H1 (cell line): ENCODE data around the gene SULT2B1. TPM values are rescaled to one million over a fixed set of nuclear protein-coding genes. Genes with fewer than 3 reads are reported as not detected.

Experiments used
- CTCF ChIA-PET: fragments of 300-600 bp; sonication (Branson Sonifier 250); formaldehyde crosslinking; loops from one replicate; lab custom pipeline; 2021; ENCODE audit not compliant: partially characterized antibody; lab: Charles Lee
- POLR2A ChIA-PET: fragments of 300-600 bp; sonication (Branson Sonifier 250); formaldehyde crosslinking; loops from one replicate; lab custom pipeline; 2021; ENCODE audit warnings: inconsistent platforms; ENCODE audit not compliant: partially characterized antibody; lab: Charles Lee
- DNase-seq, 2 experiments: peaks; one replicate each; pipeline versions ENCODE4 v3.0.0 to v3.0.0-alpha.2; 2010 to 2022; ENCODE audit warnings: low spot score in 2 of 2, low read depth in 1 of 2, mixed read lengths in 1 of 2
- FAIRE-seq: peaks from 2 replicates; lab custom pipeline; 2011; peaks lifted over from hg19 to GRCh38; lab: Jason Lieb, UNC
- H2AFZ ChIP-seq: 2 replicates; pipeline ENCODE4 v1.8.1; 2012; ENCODE audit warnings: low read length, inconsistent platforms
- H2AK5ac ChIP-seq: 2 replicates; pipeline ENCODE4 v1.6.1; 2013; ENCODE audit warnings: low read depth, low read length
- H2BK120ac ChIP-seq: replicated peaks from 2 replicates; pipeline ENCODE3; 2013; ENCODE audit warnings: low read depth, low read length, inconsistent platforms
- H2BK12ac ChIP-seq: 2 replicates; pipeline ENCODE4 v1.6.1; 2013; ENCODE audit warnings: low read depth, low read length
- H2BK15ac ChIP-seq: 2 replicates; pipeline ENCODE4 v1.6.1; 2013; ENCODE audit warnings: low read length
- H2BK20ac ChIP-seq: 2 replicates; pipeline ENCODE4 v1.6.1; 2013; ENCODE audit warnings: low read length
- H2BK5ac ChIP-seq: 2 replicates; pipeline ENCODE4 v1.6.1; 2013; ENCODE audit warnings: low read depth, low read length
- H3K14ac ChIP-seq: 2 replicates; pipeline ENCODE4 v1.6.1; 2013; ENCODE audit warnings: inconsistent platforms; ENCODE audit not compliant: insufficient read length
- H3K18ac ChIP-seq: 2 replicates; pipeline ENCODE4 v1.6.1; 2013; ENCODE audit warnings: low read length; ENCODE audit errors: extremely low read depth
- H3K23ac ChIP-seq: 2 replicates; pipeline ENCODE4 v1.6.1; 2013; ENCODE audit warnings: inconsistent platforms; ENCODE audit not compliant: insufficient read length
- H3K23me2 ChIP-seq: 2 replicates; pipeline ENCODE4 v1.6.1; 2013; ENCODE audit warnings: low read depth, low read length
- H3K27ac ChIP-seq: 2 replicates; pipeline ENCODE4 v1.6.1; 2011; ENCODE audit warnings: low read depth, low read length, inconsistent platforms
- H3K27me3 ChIP-seq, 4 experiments: replicated peaks in 1 of 4; 1 replicate in 1 of 4; 2 replicates in 3 of 4; pipeline versions ENCODE4 v1.6.1 to v1.8.1; 2011 to 2013; ENCODE audit warnings: low read length in 3 of 4, mild to moderate bottlenecking in 3 of 4, inconsistent platforms in 2 of 4, mixed read lengths in 2 of 4, moderate library complexity in 1 of 4; ENCODE audit not compliant: control insufficient read depth in 3 of 4, insufficient read depth in 3 of 4; ENCODE audit errors: extremely low read depth in 1 of 4
- H3K36me3 ChIP-seq, 4 experiments: 2 replicates each; pipeline versions ENCODE4 v1.6.1 to v1.8.1; 2011 to 2013; ENCODE audit warnings: mild to moderate bottlenecking in 4 of 4, low read length in 3 of 4, moderate library complexity in 2 of 4, control low read depth in 1 of 4, inconsistent platforms in 1 of 4; ENCODE audit not compliant: insufficient read depth in 4 of 4, control insufficient read depth in 2 of 4
- H3K4ac ChIP-seq: replicated peaks from 2 replicates; pipeline ENCODE3; 2013; ENCODE audit warnings: low read length, low read depth, mixed read lengths, inconsistent platforms; ENCODE audit not compliant: insufficient read length
- H3K4me1 ChIP-seq, 4 experiments: replicated peaks in 1 of 4; 1 replicate in 1 of 4; 2 replicates in 3 of 4; pipeline versions ENCODE4 v1.6.1 to v1.8.1; 2011 to 2013; ENCODE audit warnings: low read length in 3 of 4, inconsistent platforms in 2 of 4, mixed read lengths in 1 of 4; ENCODE audit not compliant: insufficient read depth in 4 of 4, control insufficient read depth in 3 of 4
- H3K4me2 ChIP-seq, 2 experiments: 2 replicates each; pipeline versions ENCODE4 v1.6.1 to v1.8.1; 2011 to 2013; ENCODE audit warnings: low read depth in 2 of 2, low read length in 2 of 2, control low read depth in 1 of 2, inconsistent platforms in 1 of 2, mild to moderate bottlenecking in 1 of 2; ENCODE audit not compliant: insufficient read depth in 1 of 2
- H3K4me3 ChIP-seq, 4 experiments: fragments of 200-600, 300-600 bp in 1 of 4; sonication (generic), shearing (Covaris generic), sonication (Bioruptor Twin) in 1 of 4; 2 replicates each; pipeline versions ENCODE4 v1.5.1 to v1.8.1; 2011 to 2016; ENCODE audit warnings: low read length in 4 of 4, low read depth in 3 of 4, control low read depth in 2 of 4, inconsistent platforms in 2 of 4, mild to moderate bottlenecking in 2 of 4, mixed read lengths in 1 of 4, moderate library complexity in 1 of 4; ENCODE audit not compliant: insufficient read depth in 2 of 4; ENCODE audit errors: extremely low read depth in 1 of 4
- H3K56ac ChIP-seq: replicated peaks from 2 replicates; pipeline ENCODE3; 2013; ENCODE audit warnings: low read depth, mild to moderate bottlenecking, mixed read lengths, low read length, inconsistent platforms; ENCODE audit not compliant: insufficient read length
- H3K79me1 ChIP-seq: 2 replicates; pipeline ENCODE4 v1.6.1; 2013; ENCODE audit warnings: low read depth, low read length, control low read depth
- H3K79me2 ChIP-seq, 2 experiments: 2 replicates each; pipeline versions ENCODE4 v1.6.1 to v1.8.1; 2012 to 2013; ENCODE audit warnings: low read length in 2 of 2, mild to moderate bottlenecking in 2 of 2, inconsistent platforms in 1 of 2; ENCODE audit not compliant: insufficient read depth in 2 of 2, control insufficient read depth in 1 of 2
- H3K9ac ChIP-seq, 4 experiments: replicated peaks in 1 of 4; 1 replicate in 1 of 4; 2 replicates in 3 of 4; pipeline versions ENCODE4 v1.6.1 to v1.8.1; 2011 to 2013; ENCODE audit warnings: low read depth in 3 of 4, low read length in 3 of 4, control low read depth in 2 of 4, mild to moderate bottlenecking in 2 of 4, moderate library complexity in 2 of 4, inconsistent platforms in 1 of 4; ENCODE audit errors: extremely low read depth in 1 of 4
- H3K9me3 ChIP-seq, 2 experiments: 2 replicates each; pipeline versions ENCODE4 v1.6.1 to v1.8.1; 2012 to 2013; ENCODE audit warnings: mild to moderate bottlenecking in 2 of 2, moderate library complexity in 2 of 2, control low read depth in 1 of 2, inconsistent platforms in 1 of 2, low read depth in 1 of 2, low read length in 1 of 2, mixed read lengths in 1 of 2; ENCODE audit not compliant: insufficient read depth in 2 of 2
- H4K20me1 ChIP-seq, 2 experiments: replicated peaks in 1 of 2; 2 replicates each; pipeline versions ENCODE3 to v1.8.1; 2011 to 2013; ENCODE audit warnings: inconsistent platforms in 2 of 2, low read length in 2 of 2, mild to moderate bottlenecking in 1 of 2; ENCODE audit not compliant: insufficient read depth in 2 of 2, control insufficient read depth in 1 of 2
- H4K5ac ChIP-seq: 2 replicates; pipeline ENCODE4 v1.6.1; 2013; ENCODE audit warnings: low read length, low read depth, mixed read lengths, inconsistent platforms; ENCODE audit not compliant: insufficient read length
- H4K8ac ChIP-seq: 2 replicates; pipeline ENCODE4 v1.8.0; 2013; ENCODE audit warnings: mild to moderate bottlenecking, moderate library complexity, low read length, inconsistent platforms; ENCODE audit not compliant: insufficient read depth; ENCODE audit errors: extremely low read depth
- H4K91ac ChIP-seq: replicated peaks from 2 replicates; pipeline ENCODE3; 2013; ENCODE audit warnings: low read length, mixed read lengths, inconsistent platforms; ENCODE audit not compliant: insufficient read length
- ASH2L ChIP-seq: fragments of 200-600, 300-600 bp; sonication (generic); IDR thresholded peaks from one replicate; pipeline ENCODE4 v1.7.1; 2017; ENCODE audit warnings: low read length
- CREB1 ChIP-seq: IDR thresholded peaks from 2 replicates; pipeline ENCODE4 v1.6.1; 2012; ENCODE audit warnings: inconsistent platforms
- GTF2F1 ChIP-seq: IDR thresholded peaks from 2 replicates; pipeline ENCODE4 v1.6.1; 2012; ENCODE audit warnings: low read depth, low read length, improper control_type of control experiment, borderline replicate concordance
- NRF1 ChIP-seq: IDR thresholded peaks from 2 replicates; pipeline ENCODE4 v1.6.1; 2011; ENCODE audit warnings: mild to moderate bottlenecking, low read depth, low read length, improper control_type of control experiment
- POLR2AphosphoS5 ChIP-seq: IDR thresholded peaks from 2 replicates; pipeline ENCODE4 v1.6.1; 2011; ENCODE audit warnings: low read depth, low read length
- RBBP5 ChIP-seq: IDR thresholded peaks from 2 replicates; pipeline ENCODE4 v1.7.1; 2012; ENCODE audit warnings: low read depth, mild to moderate bottlenecking, inconsistent platforms, low read length, moderate library complexity, borderline replicate concordance
- TAF1 ChIP-seq: IDR thresholded peaks from 2 replicates; pipeline ENCODE4 v1.6.1; 2011; ENCODE audit warnings: mild to moderate bottlenecking, low read depth, low read length
- WGBS, 2 experiments: shearing (Covaris generic) in 1 of 2; methylation state at CpG; one replicate each; pipeline versions ENCODE4 v1.1.6 to v1.1.7; 2013 to 2015; ENCODE audit warnings: low lambda C conversion rate in 2 of 2, mixed read lengths in 2 of 2, inconsistent platforms in 1 of 2, low coverage in 1 of 2, missing lambda C conversion rate in 1 of 2; ENCODE audit not compliant: insufficient replicate concordance in 2 of 2, insufficient coverage in 1 of 2, insufficient read length in 1 of 2; ENCODE audit errors: extremely low coverage in 1 of 2, missing lambda C conversion rate in 1 of 2; 5-methylcytosine and 5-hydroxymethylcytosine counted together
- polyA plus RNA-seq, 7 experiments: library from polyadenylated mRNA; depleted of rRNA in 3 of 7; stranded (reverse) in 5 of 7; unstranded in 2 of 7; fragments of >200 nt in 5 of 7; fragments of 200-250 nt in 2 of 7; gene quantifications; 1 replicate in 5 of 7; 2 replicates in 1 of 7; 4 replicates in 1 of 7; pipeline versions ENCODE4 v1.2.1 to v1.2.3, GENCODE V29; 2011 to 2013; ENCODE audit warnings: missing spikeins in 2 of 7, mixed read lengths in 2 of 7
- total RNA-seq: library from RNA; stranded (reverse); fragmentation: NEBNext Ultra II Directional; extraction: Animal tissue kit (Norgen Biotek cat#: 25700); gene quantifications from 2 replicates; pipeline ENCODE4 v1.2.1, GENCODE V29; 2021

SULT2B1 gene
- total and polyA plus RNA-seq, 2 of the 8 experiments (the other 6 are each of a cell fraction or from before 2014, with no cell fraction given) = 1.5 to 2.6 TPM

DNA sequence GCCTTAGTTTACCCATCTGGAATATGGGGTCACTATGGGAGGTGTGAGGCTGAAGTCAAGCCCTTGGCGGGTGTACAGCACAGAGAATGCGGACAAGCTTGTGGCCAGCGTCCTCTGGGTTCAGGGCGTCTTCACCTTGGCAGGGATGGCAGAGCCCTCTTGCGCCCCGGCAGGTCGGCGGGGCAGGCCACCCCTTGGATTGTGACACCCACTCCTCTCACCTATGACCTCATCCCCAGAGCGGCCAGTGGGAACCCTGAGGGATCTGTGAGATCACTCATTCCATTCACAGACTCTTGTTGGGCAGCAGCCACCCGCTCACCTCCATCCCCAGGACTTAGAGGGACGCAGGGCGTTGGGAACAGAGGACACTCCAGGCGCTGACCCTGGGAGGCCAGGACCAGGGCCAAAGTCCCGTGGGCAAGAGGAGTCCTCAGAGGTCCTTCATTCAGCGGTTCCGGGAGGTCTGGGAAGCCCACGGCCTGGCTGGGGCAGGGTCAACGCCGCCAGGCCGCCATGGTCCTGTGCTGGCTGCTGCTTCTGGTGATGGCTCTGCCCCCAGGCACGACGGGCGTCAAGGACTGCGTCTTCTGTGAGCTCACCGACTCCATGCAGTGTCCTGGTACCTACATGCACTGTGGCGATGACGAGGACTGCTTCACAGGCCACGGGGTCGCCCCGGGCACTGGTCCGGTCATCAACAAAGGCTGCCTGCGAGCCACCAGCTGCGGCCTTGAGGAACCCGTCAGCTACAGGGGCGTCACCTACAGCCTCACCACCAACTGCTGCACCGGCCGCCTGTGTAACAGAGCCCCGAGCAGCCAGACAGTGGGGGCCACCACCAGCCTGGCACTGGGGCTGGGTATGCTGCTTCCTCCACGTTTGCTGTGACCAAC, 54.7 kb downstream of the SULT2B1 start, which contains the start of gene SPACA4:
TSS of gene SPACA4 (plus strand) at position 280 of the 896 bp plus-strand sequence. CDS start at position 517, 237 bp downstream.
- no peak within 1 kb of the TSS for H2BK15ac ChIP-seq
- no peak within 1 kb of the TSS for H3K27ac ChIP-seq
- H4K5ac ChIP-seq = no peak within 1 kb of the TSS
- DNase-seq (no peak), FAIRE-seq (no peak)
- no peak within 1 kb of the TSS for H2AK5ac ChIP-seq
- H2AFZ ChIP-seq = no peak within 1 kb of the TSS
- no peak within 1 kb of the TSS for H2BK20ac ChIP-seq
- no peaks in the 10 kb centered on the region for H3K79me2 ChIP-seq
- no peaks in the 10 kb centered on the region for H3K79me1 ChIP-seq
- H3K9ac ChIP-seq = no peak within 1 kb of the TSS
- H2BK120ac ChIP-seq = no peak within 1 kb of the TSS
- peaks cover 0 to 2% (median 0%) of the 10 kb centered on the region in 4 experiments; a peak in 1 of 7 replicates for H3K4me1 ChIP-seq
- H2BK5ac ChIP-seq = no peak within 1 kb of the TSS; the same call in 1 of the 2 replicates
- no peak within 1 kb of the TSS for H4K8ac ChIP-seq
- no peak within 1 kb of the TSS for H3K56ac ChIP-seq
- H3K18ac ChIP-seq = no peak within 1 kb of the TSS
- CTCF ChIA-PET = interaction anchor here (1.5 to 7.0 kb wide), 4 partner anchors 9 to 98 kb away, joined by 3 to 143 read pairs (median 5); partner anchors contain the start of gene FAM83E
- H3K14ac ChIP-seq = no peak within 1 kb of the TSS
- H3K4ac ChIP-seq = no peak within 1 kb of the TSS
- no peaks in the 10 kb centered on the region for H3K9me3 ChIP-seq
- no peak for TF ChIP-seq NRF1
- TF ChIP-seq GTF2F1 = no peak
- TF ChIP-seq TAF1 = no peak
- no peak for TF ChIP-seq ASH2L
- TF ChIP-seq POLR2AphosphoS5 = no peak
- TF ChIP-seq CREB1 = no peak
- TF ChIP-seq RBBP5 = no peak
- peaks cover 0 to 2% of the 10 kb centered on the region in 2 experiments for H4K20me1 ChIP-seq
- 92% methylated on average over 39 of the region's 39 CpGs; no CpG with 5 or more reads in 1 of the 2 experiments for WGBS, 2 experiments
- no peaks in the 10 kb centered on the region for H3K27me3 ChIP-seq
- H2BK12ac ChIP-seq = no peak within 1 kb of the TSS
- H3K36me3 ChIP-seq = no peaks in the 10 kb centered on the region
- no peak within 1 kb of the TSS for H3K23ac ChIP-seq
- H3K23me2 ChIP-seq = no peaks in the 10 kb centered on the region
- H4K91ac ChIP-seq = no peak within 1 kb of the TSS
- H3K4me3 ChIP-seq = no peak within 1 kb of the TSS
- H3K4me2 ChIP-seq = no peak within 1 kb of the TSS
- POLR2A ChIA-PET = interaction anchor here (0.8 to 27.0 kb wide), 5 partner anchors 12 to 107 kb away, joined by 3 to 788 read pairs (median 4); partner anchors contain the start of genes DBP, FAM83E, RPL18 and SPHK2
